ENCODE results near the gene TXNL4B. TPM values are rescaled to one million over a fixed set of nuclear protein-coding genes. Genes with fewer than 3 reads are reported as not detected.

Gene TXNL4B
- total RNA-seq, 1 donor from 2014 or later: 6.8 TPM

DNA sequence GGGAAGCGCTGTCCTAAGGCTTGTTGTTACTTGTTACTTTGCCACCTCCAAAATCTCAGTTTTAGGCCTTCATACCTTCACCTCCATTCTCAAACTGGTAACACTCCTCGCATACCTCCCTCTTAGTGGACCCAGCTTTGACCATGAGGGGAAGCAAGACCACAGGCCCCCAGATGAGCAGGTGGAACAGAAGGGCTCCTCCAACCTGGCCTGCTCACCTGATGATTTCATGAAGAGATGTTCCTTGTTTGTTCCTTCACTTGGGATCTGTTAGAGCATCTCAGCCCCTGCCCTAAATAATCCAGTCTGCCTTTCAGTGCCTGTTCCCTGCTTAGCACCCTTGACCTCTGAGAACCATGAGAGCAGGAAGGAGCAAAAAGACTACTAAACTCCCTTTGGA is 28.9 kb upstream of the TXNL4B start:
- Histone ChIP-seq H3K27me3 (ENCODE audit: control insufficient read depth, insufficient read depth, low read length) (no peaks in the 10 kb centered on the region), H3K4me3 (ENCODE audit: low read depth, low read length) (no peak overlapping the region), H3K36me3 (ENCODE audit: control insufficient read depth, insufficient read depth, low read length) (no peaks in the 10 kb centered on the region)
- TF ChIP-seq, protein P1, sequence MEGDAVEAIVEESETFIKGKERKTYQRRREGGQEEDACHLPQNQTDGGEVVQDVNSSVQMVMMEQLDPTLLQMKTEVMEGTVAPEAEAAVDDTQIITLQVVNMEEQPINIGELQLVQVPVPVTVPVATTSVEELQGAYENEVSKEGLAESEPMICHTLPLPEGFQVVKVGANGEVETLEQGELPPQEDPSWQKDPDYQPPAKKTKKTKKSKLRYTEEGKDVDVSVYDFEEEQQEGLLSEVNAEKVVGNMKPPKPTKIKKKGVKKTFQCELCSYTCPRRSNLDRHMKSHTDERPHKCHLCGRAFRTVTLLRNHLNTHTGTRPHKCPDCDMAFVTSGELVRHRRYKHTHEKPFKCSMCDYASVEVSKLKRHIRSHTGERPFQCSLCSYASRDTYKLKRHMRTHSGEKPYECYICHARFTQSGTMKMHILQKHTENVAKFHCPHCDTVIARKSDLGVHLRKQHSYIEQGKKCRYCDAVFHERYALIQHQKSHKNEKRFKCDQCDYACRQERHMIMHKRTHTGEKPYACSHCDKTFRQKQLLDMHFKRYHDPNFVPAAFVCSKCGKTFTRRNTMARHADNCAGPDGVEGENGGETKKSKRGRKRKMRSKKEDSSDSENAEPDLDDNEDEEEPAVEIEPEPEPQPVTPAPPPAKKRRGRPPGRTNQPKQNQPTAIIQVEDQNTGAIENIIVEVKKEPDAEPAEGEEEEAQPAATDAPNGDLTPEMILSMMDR (IDR thresholded peaks at IDR 0.05; ENCODE audit: insufficient read depth, low read length, severe bottlenecking): no peak
- DNase-seq (ENCODE audit: low read depth) (no peak), FAIRE-seq (no peak)

DNA sequence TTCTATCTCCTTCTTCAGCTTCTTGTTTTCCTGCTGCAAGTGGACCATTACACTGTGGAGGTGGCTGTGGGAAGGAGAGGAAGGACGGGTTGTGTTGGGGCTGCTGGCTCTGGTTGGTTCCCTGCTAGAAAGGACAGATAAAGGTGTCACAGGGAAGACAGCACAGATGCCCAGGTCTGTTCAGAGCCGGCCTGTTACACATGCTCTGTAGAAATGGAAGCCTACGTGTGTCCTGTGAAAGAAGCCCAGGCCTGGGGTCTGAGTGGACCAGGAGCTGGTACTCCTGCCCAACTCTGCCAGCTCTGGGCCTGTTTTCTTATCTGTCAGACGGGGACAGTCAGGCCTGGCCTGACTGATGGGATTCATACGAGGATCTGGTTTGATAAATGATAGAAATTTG is 26.6 kb upstream of the TXNL4B start:
- TF ChIP-seq, protein P1 (IDR thresholded peaks at IDR 0.05; ENCODE audit: insufficient read depth, low read length, severe bottlenecking): no peak
- H3K36me3 ChIP-seq (ENCODE audit: control insufficient read depth, insufficient read depth, low read length): no peaks in the 10 kb centered on the region
- H3K4me3 ChIP-seq (ENCODE audit: low read depth, low read length): no peak overlapping the region
- no peak for FAIRE-seq
- H3K27me3 ChIP-seq (ENCODE audit: control insufficient read depth, insufficient read depth, low read length): no peaks in the 10 kb centered on the region
- no peak for DNase-seq (ENCODE audit: low read depth)

DNA sequence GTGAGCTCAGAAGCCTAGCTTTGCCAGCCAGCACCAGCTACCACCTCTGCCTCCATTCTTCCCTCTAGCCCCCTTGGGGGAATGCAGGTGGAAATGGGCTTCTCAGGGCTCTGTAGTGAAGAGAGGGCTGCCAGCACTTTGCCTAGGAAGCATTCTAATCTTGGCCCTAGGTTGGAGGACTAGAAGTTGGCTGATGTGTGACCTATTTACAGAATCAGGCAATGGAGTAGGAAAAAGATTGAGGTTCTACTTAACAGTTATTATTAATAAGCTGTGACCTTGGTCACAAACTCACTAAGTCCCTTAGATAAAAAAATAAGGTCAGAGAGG is 20.2 kb upstream of the TXNL4B start:
- Histone ChIP-seq H3K36me3 (ENCODE audit: control insufficient read depth, insufficient read depth, low read length) (peaks cover 14% of the 10 kb centered on the region), H3K27me3 (ENCODE audit: control insufficient read depth, insufficient read depth, low read length) (no peaks in the 10 kb centered on the region), H3K4me3 (ENCODE audit: low read depth, low read length) (no peak overlapping the region)
- FAIRE-seq: no peak
- TF ChIP-seq, protein P1 (IDR thresholded peaks at IDR 0.05; ENCODE audit: insufficient read depth, low read length, severe bottlenecking): no peak
- no peak for DNase-seq (ENCODE audit: low read depth)

DNA sequence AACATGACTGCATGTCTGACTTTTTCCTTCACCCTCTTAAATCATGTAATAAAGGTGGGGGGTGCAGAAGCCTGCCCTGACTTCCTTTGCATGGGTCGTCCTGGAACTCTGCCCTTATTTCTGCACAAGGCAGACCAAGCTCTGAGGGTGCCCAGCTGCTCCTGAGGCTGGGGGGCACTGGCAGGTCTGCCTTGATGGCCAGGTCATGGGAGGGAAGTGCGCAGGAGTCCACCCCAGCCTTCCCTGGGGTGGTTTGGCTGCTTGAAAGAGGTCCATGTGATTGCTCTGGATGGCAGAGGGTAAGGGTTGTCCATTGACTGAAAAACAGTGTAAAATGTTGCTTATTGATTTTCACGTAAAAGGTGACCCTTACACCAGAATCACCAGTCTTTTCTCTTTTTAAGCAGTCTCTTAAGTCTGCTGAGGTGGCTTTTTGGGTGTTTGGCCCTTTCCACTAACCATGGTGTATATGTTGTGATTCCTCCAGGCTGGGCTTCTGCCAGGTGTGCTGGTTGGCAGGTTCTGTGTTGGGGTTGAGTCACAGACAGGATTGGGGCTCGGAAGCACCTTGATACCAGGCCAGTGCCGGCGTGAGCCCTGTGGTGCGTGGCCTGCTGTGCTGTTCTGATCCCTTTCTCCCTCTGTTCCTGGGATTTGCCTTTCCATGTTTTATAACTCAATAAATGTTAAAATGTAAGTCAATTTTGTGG is 19.6 kb upstream of the TXNL4B start:
- H3K36me3 ChIP-seq (ENCODE audit: control insufficient read depth, insufficient read depth, low read length): peaks cover 16% of the 10 kb centered on the region
- TF ChIP-seq, protein P1 (IDR thresholded peaks at IDR 0.05; ENCODE audit: insufficient read depth, low read length, severe bottlenecking): no peak
- no peaks in the 10 kb centered on the region for H3K27me3 ChIP-seq (ENCODE audit: control insufficient read depth, insufficient read depth, low read length)
- H3K4me3 ChIP-seq (ENCODE audit: low read depth, low read length): no peak overlapping the region
- FAIRE-seq: no peak
- DNase-seq (ENCODE audit: low read depth): peak; percentile 11

DNA sequence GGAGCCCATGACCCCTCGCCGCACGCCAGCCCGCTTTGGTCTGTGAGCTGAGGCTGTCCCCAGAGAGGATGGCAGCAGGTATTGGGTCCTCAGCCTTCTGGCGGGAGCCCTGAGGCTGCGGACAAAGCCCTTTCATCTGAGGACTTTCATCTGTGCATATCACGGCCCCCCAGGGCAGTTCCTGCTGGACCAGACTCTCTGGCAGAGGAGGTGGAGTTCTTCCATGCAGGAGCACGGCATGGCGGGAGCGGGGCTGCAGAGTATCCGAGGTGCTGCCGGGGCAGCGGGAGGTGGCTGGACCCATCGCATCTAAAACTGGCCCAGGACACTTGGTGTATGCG is 19.0 kb upstream of the TXNL4B start:
- DNase-seq (ENCODE audit: low read depth) (no peak), FAIRE-seq (no peak)
- Histone ChIP-seq H3K36me3 (ENCODE audit: control insufficient read depth, insufficient read depth, low read length) (peaks cover 16% of the 10 kb centered on the region), H3K4me3 (ENCODE audit: low read depth, low read length) (no peak overlapping the region), H3K27me3 (ENCODE audit: control insufficient read depth, insufficient read depth, low read length) (no peaks in the 10 kb centered on the region)
- TF ChIP-seq, protein P1 (IDR thresholded peaks at IDR 0.05; ENCODE audit: insufficient read depth, low read length, severe bottlenecking): no peak

Measured in bronchial epithelial cell (primary cell).